NK-92 (cell line): Measurements from ENCODE around the gene PHTF2.
"Not testable (repeated sequence)": the region's sequence is repeated elsewhere in the genome, so short reads cannot be mapped to it uniquely, and the experiment has no call there.

Experiments used
- DNase-seq: peaks from one replicate; lab custom pipeline; 2025; ENCODE audit not compliant: unreplicated experiment; lab: John Stamatoyannopoulos, UW

The PHTF2 gene

DNA sequence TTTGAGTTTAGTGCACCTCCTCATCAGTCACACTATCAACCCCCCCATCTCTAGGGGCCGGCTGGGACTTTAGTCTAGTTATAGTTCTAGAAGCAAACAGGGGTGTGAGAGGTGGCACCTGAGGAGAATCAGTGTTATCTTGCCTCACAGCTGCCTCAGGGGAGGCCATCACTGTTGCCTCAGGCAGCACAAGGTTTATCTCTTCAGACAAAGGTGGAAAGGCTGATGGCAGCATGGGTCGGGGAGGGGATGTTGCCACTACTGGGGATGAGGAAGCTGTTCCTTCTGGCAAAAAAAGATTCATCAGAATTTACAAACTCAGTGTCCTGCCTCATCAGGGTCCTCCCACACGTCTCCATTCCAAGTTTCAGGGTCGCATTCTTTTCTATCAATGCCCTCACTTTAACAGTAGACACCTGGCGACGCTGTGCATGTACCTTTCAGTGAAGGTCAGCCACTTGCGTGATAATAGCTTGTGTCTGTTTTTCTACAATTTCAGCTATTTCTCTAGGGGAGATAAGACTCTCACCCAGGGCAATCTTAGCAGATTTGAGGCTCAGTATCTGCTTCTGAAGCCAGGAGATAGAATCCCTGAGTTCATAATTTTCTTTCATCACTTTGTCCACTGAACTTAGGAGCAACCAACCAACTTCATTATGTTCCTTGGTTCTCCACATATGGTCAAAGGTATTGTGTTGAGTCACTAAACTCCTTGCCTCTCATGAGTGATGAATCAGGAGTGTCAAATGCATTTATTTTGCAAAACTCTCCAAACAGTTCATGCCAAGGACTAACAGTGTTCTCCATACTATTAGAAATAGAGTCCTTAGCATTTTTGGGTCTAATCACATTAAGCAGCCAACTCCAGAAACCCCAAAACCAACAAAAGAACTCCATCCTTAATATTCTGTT, 75.1 kb downstream of the PHTF2 start:
- DNase-seq = not testable (repeated sequence)

DNA sequence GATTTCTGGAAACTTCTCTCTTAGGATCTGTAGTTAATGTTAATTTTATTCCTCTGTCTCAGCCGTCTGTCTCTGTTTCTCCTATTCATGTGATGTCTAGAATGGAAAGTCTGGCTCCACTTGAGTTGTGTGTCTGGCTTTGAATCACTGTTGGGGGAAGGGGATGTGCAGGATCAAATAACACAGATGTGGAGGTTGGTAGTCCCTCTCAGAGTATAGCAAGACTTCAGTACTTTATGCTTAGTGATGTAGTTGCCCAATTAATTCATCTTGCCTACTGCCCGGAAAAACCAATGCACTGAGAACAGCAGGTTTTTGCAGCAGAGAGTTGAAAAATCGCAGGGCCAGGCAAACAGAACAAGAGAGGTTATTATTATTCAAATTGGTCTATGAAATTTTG, 79.2 kb downstream of the PHTF2 start:
- no peak for DNase-seq

DNA sequence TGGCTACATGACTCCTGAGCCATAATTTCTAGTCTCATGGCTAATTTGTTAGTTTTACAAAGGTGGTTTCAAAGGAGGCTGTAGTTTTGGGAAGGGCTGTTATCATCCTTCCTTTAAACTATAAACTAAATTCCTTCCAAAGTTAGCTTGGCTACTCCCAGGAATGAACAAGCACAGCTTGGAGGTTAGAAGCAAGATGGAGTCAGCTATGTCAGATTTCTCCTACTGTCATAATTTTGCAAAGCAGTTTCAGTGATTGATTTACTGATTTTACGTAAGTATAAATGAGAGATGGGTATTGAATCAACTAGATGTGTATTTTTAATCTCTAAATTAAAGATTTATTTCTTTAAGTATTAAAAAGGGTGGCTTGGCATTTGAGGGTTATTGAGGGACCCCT, 79.9 kb downstream of the PHTF2 start:
- DNase-seq = no peak

DNA sequence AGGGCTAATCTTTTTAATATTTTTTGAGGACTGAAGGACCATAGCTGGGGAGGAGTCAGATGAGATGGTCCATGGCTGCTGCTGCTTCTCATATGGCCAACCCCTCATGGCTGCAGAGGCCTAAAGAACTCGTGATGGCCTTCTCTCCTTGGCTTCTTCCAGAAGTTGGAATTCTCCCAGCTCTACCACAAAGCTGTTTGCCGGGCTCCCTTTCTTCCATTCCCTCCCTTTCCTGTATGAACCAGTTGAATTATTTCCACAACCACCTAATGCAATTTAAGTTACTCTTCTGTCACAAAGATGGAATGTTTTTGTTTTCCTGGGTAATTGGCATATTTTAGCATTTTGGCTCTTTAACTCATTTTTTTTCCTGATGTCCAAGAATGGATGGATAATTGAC, 80.7 kb downstream of the PHTF2 start:
- no peak for DNase-seq

DNA sequence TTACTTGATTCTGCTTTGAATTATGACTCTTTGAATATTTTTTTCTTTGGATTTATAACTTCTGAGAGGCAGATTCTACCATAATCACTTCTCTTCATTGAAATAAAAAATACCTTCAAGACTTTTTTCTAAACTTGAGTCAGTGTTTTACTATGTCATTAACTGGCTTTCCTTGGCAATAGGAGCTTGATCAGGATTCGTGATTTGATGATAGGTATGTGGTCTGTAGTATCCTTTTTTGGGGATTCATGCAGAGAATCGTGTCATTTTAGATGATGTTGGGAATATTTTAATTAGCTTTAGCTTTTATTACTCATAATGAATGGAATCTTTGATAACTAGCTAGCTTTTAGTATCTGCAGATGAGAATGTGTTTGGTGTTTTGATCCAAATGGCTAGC, 83.3 kb downstream of the PHTF2 start:
- DNase-seq = no peak

DNA sequence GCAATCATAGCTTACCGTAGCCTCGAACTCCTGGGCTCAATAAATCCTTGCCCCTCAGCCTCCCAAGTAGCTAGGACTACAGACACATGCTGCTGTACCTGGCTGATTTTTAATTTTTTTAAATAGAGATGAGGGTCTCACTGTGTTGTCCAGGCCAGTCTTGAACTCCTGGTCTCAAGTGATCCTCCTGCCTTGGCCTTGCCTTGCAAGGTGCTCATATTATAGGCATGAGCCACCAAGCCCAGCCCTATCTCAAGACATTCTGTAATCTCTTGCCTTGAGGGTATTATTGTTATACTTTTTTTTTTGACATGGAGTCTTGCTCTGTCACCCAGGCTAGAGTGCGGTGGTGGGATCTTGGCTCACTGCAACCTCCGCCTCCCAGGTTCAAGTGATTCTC, 86.6 kb downstream of the PHTF2 start:
- no peak for DNase-seq

DNA sequence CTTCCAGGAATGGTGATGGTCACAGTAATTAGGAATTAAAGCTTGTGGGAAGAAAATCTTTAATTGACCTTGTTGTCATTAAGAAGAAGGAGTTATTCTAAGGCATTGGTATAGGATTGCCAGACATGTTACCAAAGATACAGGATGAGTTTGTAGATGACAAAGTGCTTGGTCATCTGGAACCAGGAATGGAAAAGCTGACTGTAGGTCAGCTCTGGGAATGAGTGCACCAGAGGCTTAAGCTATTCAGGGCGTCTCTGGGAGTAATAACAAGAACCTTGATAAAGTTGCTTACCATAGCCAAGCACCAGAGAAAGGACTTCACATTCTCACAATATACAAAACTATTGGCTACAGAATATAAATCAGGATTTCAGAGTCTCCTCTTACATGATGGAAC, 89.0 kb downstream of the PHTF2 start:
- DNase-seq = no peak

DNA sequence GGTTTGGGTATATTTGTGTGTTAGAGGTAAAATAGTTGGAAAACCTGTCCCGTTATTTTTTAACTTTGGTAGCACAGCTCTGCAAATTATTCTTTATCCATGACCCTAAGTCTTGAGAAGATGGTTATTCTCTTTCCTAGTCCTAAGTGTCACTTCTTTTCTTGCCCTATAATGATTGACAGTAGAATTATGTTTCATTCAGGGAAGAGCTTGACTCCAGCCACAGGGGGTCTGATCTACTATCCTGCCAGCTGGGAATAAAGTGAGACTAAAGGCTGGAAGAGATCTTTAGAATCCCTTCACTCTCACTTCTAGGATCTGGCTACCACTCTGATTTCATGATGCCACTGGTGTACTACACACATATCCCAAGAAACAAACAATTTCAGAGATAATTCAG, 90.4 kb downstream of the PHTF2 start:
- no peak for DNase-seq

DNA sequence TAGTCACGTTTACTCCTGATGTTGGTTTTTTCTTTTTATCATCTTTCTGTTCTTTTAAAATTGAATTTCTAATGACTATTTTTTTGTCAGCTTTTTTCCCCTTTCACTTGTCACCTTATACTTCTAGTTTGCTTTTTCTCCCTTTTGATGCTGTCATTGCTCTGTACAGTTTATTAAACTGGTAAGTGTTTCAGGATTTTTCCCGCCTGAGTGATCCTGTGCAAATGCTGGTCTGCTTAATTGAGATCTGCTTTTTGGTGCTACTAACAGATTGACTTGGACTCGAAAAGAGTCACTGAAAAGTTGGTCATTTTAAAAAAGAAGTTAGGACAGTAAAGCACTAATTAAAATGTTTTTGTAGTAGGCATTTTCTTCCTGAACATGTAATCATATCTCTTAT, 95.2 kb downstream of the PHTF2 start:
- no peak for DNase-seq

DNA sequence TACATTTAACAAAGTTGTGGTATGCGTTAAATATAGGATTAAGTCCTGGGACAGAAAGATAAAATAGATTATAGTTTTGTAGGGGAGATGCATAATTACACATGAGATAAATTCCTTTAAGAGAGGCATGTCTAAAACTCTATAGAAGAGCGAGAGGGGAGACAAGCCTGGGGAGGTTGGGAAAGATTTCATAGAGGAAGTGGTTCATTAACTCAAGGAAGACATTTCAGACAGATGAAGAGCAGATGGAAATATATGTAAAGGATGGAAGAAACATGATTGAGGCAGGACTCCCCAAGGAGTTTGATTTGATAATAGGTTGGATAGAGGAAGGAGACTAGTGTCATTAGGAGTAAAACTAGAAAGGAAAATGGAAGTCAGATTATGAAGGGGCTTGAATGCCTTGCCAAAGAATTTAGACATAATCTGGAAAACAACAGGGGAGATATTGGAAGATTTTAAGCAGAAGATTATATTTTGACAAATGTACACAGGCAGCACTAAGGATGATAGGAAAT, 96.1 kb downstream of the PHTF2 start:
- no peak for DNase-seq

DNA sequence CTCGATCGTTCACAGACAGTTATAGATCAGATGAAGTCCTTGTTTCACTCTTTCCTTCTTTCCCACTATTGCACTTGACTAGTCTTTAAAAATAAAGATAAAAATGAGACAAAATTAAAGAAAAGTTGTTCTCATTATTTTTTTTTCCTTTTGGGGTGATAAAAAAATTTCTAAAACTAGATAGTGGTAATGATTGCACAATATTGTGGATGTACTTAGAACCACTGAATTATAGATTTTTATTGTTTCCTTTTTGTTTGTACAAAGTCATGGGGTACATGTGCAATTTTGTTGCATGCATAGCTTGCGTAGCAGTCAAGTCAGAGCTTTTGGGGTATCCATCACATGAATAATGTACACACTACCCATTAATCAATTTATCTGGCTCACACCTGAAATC, 97.3 kb downstream of the PHTF2 start:
- no peak for DNase-seq

DNA sequence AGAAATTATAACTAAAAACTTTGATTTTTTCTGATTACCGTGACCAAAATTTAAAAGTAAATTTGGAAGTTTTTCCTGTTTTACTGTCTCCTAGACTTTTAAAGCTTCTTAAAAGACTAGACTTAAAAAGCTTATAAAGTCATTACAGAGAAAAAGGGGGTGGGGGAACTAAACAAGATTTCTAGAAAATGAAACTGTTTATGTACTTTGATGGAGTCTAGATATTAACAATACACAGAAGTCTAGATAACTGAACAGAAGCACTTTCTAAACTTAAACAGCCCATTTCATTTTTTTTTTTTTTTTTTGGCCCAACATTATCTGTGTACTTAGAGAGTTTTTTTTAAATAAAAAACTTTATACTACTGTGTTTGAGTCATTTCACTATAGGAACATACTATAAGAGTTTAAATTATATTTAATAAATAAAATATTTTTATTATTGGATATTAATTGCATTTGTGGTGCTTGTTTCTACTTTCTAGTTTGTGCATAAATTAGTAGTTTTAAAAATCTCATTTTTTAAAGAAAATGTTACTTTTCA, 98.5 kb downstream of the PHTF2 start:
- DNase-seq = no peak

DNA sequence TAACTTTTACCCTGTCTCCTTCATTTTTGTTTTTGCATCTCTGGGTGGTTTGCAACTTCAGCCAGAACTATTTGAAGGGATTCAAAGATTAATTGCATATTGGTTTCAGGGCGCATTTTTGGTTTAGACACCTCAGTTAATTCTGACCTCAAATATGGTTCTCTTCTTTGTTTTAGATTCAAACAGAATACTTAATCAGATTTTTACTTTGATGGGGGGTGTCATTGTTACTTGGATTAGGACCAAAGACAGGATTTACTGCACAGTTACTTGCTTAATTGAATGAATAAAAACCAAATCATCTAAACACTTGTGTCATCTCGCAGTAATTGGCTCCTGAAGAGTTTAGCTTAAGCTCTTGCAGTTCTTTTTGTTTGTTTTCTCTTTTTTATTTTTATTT, 100.9 kb downstream of the PHTF2 start:
- DNase-seq = no peak

DNA sequence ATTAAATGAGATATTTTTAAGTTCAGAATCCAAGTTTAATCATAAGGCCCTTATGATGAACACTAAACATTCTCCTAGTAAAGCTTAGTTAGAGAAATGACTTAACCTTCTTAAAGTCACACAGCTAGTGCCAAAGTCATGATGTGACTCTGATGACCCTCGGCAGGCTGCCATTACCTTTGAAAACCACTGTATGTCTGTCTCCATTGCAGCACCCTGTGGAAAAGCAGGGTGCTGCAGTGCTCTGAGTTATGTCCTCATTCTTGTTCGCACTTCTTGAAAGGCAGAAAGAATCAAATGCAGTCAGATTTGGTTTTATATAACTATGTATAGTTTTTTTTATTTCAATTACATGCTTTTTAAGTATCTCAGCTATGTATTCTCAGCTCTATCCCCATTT, 105.0 kb downstream of the PHTF2 start:
- DNase-seq = no peak

DNA sequence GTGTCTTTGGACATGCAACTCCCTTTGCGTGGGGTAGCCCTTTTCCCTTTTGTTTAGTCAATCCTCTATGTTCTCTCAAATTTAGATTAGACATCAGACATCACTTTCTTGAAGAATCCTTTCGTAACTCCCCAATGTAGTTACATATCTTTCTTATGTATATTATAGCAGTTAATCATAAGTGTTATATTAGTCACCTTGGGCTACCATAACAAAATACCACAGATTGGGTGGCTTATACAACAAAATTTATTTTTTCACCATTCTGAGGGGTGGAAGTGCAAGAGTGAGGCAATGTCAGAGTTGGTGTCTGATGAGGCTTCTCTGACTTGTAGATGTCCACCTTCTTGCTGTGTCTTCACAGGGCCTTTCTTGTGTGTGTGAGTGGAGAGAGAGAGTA, 105.7 kb downstream of the PHTF2 start:
- DNase-seq = no peak

DNA sequence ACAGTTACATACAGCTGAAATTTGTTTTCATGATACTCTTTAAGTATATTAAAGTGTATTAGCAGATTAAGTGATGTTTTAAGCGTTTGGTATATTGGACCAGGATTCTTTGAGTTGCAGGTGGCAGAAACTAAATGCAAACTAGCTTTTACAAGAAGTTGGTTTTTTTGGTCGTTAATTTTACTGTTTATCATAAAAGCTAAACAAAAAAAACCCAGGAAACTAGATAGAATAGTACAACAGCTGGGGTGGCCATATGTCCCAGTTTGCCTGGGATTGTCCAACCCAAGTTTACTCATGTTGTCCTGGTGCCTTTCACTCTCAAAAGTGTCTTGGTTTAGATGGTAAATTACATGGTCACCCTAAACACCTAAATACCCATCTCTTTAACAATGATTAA, 108.7 kb downstream of the PHTF2 start:
- DNase-seq = no peak

DNA sequence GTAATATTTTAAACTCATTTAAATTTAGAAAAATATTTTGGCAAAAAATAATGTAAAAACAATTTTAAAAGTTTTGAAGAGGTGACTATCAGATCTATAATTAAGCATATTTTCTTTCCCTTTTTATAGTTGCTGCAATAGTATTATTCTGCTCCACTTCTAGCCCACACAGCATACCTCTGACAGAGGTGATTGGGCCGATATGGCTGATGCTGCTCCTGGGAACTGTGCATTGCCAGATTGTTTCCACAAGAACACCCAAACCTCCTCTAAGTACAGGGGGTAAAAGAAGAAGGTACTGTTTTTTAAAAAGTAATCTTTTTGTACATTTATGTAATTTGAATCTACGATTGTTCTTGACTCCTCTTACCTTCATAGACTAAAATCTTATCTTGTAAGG, 110.1 kb downstream of the PHTF2 start:
- DNase-seq = no peak

DNA sequence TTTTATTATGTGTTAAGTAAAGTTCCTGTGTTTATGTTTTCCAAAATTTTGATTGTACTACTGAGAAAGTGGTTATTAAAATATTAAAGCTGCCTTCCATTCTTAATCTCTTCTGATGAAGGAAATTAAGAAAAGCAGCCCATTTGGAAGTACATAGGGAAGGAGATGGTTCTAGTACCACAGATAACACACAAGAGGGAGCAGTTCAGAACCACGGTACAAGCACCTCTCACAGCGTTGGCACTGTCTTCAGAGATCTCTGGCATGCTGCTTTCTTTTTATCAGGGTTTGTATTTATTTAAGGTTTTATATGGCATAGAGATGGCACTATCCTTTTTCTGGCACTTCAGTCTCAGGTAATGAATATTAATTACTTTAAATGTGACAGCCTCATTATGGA, 111.6 kb downstream of the PHTF2 start:
- no peak for DNase-seq

DNA sequence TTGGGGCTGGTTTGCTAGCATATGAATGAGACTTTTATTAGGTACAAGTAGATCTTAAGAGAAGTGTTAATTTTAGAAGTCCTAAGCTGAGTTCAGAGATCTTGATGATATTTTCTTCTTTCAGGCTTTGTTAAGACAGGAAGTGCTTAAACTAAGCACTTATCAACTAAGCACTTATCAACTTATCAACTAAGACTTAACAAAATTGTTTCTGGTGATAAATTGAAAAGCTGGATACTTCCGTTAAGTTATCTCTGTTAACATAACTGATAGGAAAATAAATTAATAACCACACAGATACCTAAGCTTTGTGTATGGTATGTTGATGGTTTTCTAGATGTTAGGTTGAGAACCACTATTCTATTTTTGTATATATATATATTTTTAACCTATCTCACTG, 113.7 kb downstream of the PHTF2 start:
- no peak for DNase-seq

DNA sequence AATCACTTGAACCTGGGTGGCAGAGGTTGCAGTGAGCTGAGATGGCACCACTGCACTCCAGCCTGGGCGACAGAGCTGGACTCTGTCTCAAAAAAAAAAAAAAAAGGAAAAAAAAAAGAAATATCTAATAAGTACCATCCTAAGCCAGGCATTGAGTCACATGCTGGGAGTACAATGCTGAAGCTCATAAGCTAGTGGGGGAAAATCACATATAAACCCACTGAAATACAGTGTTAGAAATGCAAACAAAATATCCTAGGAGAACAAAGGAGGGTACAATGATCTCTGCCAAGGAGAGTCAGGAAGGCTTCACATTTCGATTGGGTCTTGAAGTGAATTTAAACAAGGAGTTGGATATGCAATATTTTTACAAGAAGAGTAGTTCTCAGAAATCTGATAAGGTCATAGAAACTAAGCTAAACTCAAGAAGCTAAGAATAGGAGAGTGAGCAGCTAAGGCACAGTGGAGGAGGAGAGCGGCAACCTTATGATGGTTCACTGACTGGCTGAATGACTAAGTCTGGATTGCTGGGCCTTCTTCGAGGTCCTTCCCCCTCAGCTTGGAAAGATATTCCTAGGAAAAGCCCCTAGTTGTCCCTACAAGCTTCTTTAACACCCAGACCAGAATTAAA, 115.5 kb downstream of the PHTF2 start:
- no peak for DNase-seq

DNA sequence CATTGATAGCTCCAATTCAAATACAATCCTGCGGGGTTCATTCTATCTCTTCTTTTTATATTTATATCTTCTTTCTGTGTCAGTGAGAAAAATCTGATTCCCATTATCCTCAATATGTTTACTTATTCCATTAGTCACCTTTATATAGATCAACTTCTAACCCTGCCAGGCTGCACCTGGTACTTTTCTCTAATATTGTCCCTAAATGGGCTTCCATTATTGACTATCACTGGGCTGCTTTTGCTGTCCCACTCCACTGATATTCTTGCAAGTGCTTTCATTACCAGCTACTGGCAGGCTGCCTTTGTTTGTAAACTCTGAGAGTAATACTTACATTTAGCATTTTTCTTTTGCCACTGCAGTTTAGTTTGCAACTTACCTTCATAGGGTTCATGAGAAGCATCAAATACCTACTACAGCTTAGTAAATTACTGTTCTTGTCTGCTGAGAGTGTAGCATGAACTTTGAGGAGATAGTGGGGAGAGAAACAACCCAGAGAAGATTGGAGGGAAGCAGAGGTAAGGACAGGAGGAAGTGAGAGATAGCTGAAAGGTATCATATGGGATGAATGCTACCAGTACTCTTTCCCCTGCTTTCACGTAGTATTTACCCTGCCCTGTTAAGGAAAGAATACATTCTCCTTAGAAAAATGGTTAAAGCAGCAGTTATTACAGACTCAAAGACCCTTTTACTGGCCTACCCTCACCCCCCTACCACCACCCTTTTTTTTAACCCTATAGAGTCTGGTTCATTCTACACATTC, 119.1 kb downstream of the PHTF2 start:
- DNase-seq = no peak
